Measurements from ENCODE around the gene DNLZ.

- TF ChIP-seq YY1 (IDR thresholded peaks at IDR 0.05; ENCODE audit: insufficient read depth, insufficient read length) (no peak), SUZ12 (IDR thresholded peaks at IDR 0.05; ENCODE audit: extremely low read depth, insufficient read depth, insufficient read length) (no peak)
These were observed 36.1 kb downstream of the DNLZ start, which contains the start of gene GPSM1 for GRCh38 chr9:136327304-136327974.
